Body of pancreas (tissue), 4 donors: Measurements from ENCODE around the gene FABP7. TPM values are rescaled to one million over a fixed set of nuclear protein-coding genes. Genes with fewer than 3 reads are reported as not detected.

Source experiments
- ATAC-seq: fragments of 150-250 bp; one replicate; pipeline ENCODE4 v1.9.1; 2016
- DNase-seq, 4 donors: peaks; one replicate each; pipeline ENCODE4 v3.0.0-alpha.2; 2019
- H3K27ac ChIP-seq, 4 donors: fragments of 200-600 bp; sonication (generic); 1 replicate in 3 of 4; 2 replicates in 1 of 4; pipeline versions ENCODE4 v1.5.1 to v1.6.1; 2016 to 2019; ENCODE audit warnings: mild to moderate bottlenecking in 1 of 4, mixed read lengths in 1 of 4, moderate library complexity in 1 of 4
- H3K27me3 ChIP-seq, 2 donors: fragments of 200-600 bp; sonication (generic); one replicate each; pipeline ENCODE4 v1.6.0; 2016; ENCODE audit warnings: mild to moderate bottlenecking in 1 of 2
- H3K36me3 ChIP-seq, 2 donors: fragments of 200-600 bp; sonication (generic); replicated peaks in 1 of 2; 2 replicates each; pipeline ENCODE4 v1.5.1; 2016; ENCODE audit warnings: low read depth in 2 of 2; ENCODE audit not compliant: insufficient read depth in 1 of 2
- H3K4me1 ChIP-seq: fragments of 200-600 bp; sonication (generic); one replicate; pipeline ENCODE4 v1.6.0; 2016
- H3K4me3 ChIP-seq, 2 donors: fragments of 200-600 bp; sonication (generic); 1 replicate in 1 of 2; 2 replicates in 1 of 2; pipeline ENCODE4 v1.5.1; 2016 to 2019
- H3K9me3 ChIP-seq, 3 donors: fragments of 200-600 bp; sonication (generic); 1 replicate in 2 of 3; 2 replicates in 1 of 3; pipeline ENCODE4 v1.5.1; 2016
- CTCF ChIP-seq, 7 experiments: fragments of 450-650 bp in 4 of 7; fragments of 200-600 bp in 3 of 7; sonication (generic) in 3 of 7; IDR thresholded peaks; one replicate each; pipeline ENCODE4 v1.5.1; 2016 to 2019; ENCODE audit warnings: antibody characterized with exemption in 7 of 7
- POLR2A ChIP-seq, 3 donors: fragments of 450-650 bp; IDR thresholded peaks; one replicate each; pipeline ENCODE4 v1.6.1; 2016; ENCODE audit warnings: antibody characterized with exemption in 3 of 3, mild to moderate bottlenecking in 2 of 3
- WGBS, 2 donors: methylation state at CpG; one replicate each; pipeline ENCODE4 v1.1.5; 2017; 5-methylcytosine and 5-hydroxymethylcytosine counted together
- intact Hi-C: fragments of 100-400 bp; cut with DNase I; formaldehyde crosslinking; loops from one replicate; pipeline ENCODE4 v1.15.1; 2023
- total RNA-seq, 2 donors: library from RNA; depleted of rRNA; stranded (reverse); fragments of >200 nt; gene quantifications; one replicate each; pipeline ENCODE4 v1.1.0, GENCODE V29; 2016

The FABP7 gene
- total RNA-seq, 2 donors from 2014 or later: not detected

- Histone ChIP-seq H3K36me3 (no peaks in the 10 kb centered on the region), H3K4me3 (no peak overlapping the region), H3K27me3 (no peaks in the 10 kb centered on the region), H3K27ac (no peak overlapping the region), H3K4me1 (no peaks in the 10 kb centered on the region), H3K9me3 (no peaks in the 10 kb centered on the region)
- TF ChIP-seq CTCF (IDR thresholded peaks at IDR 0.05) (no peak), POLR2A (IDR thresholded peaks at IDR 0.05) (no peak)
- intact Hi-C loops: no loop called here
- no peak for ATAC-seq
- 63 to 66% methylated on average over 4 of the region's 4 CpGs for WGBS, 2 donors
- no peak for DNase-seq
Observed at GRCh38 chr6:122817766-122818165, 38.2 kb downstream of the FABP7 start.

GRCh38 chr6:122818866-122819265, 39.4 kb downstream of the FABP7 start:
- no peak for ATAC-seq
- Histone ChIP-seq H3K9me3 (no peaks in the 10 kb centered on the region), H3K27me3 (no peaks in the 10 kb centered on the region), H3K4me3 (no peak overlapping the region), H3K4me1 (no peaks in the 10 kb centered on the region), H3K27ac (no peak overlapping the region), H3K36me3 (no peaks in the 10 kb centered on the region)
- WGBS, 2 donors: 61 to 67% methylated on average over 2 of the region's 2 CpGs
- TF ChIP-seq CTCF (IDR thresholded peaks at IDR 0.05): no peak
- TF ChIP-seq POLR2A (IDR thresholded peaks at IDR 0.05): no peak
- DNase-seq: no peak
- intact Hi-C loops: no loop called here

DNA sequence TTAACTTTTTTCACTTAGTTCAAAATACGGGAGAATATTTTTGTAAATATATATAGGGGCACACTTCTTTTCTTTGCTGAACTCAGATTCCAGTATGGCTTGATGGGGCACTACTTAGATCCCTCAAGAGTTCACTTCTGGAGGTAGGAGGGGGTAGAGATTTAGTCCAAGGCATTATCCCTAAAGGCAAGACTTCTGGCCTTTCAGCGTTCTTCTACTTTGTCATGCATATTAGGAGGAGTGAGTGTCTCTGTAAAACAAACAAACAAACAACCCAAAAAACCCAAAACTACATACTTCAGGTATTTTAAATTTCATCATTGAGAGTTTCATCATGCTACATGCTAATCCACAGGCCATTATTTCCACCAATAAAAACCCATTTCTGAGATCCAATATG, 41.6 kb downstream of the FABP7 start:
- no peak for DNase-seq
- intact Hi-C loops: no loop called here
- Histone ChIP-seq H3K27ac (no peak overlapping the region), H3K36me3 (no peaks in the 10 kb centered on the region), H3K27me3 (no peaks in the 10 kb centered on the region), H3K9me3 (no peaks in the 10 kb centered on the region), H3K4me3 (no peak overlapping the region), H3K4me1 (no peaks in the 10 kb centered on the region)
- no peak for TF ChIP-seq POLR2A (IDR thresholded peaks at IDR 0.05)
- TF ChIP-seq CTCF (IDR thresholded peaks at IDR 0.05): no peak
- 76 to 82% methylated on average over 2 of the region's 2 CpGs for WGBS, 2 donors
- no peak for ATAC-seq

DNA sequence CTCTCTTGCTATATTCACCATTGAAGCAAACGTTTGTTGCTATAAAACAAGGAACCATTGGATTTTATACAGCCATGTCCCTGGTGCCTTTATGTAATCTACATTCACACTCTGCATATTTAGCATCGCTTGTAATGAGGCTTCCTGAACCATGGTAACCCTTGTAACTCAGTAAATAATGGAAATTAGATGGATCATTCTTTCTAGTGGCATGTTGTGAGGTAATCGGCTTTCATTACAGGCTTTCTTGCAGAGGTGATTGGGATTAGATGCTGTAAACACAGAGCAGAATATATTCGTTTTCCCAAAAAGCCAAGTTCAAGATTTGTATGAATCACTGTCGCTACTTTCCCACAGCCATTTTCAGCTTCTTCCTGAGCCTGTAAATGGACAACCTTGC, 45.6 kb downstream of the FABP7 start:
- WGBS, 2 donors: 65 to 68% methylated on average over 5 of the region's 5 CpGs

More for the DNA sequence above, 45.6 kb downstream of the FABP7 start:
- Histone ChIP-seq H3K4me3 (no peak overlapping the region), H3K27ac (no peak overlapping the region), H3K9me3 (no peaks in the 10 kb centered on the region), H3K4me1 (no peaks in the 10 kb centered on the region), H3K27me3 (no peaks in the 10 kb centered on the region), H3K36me3 (no peaks in the 10 kb centered on the region)
- TF ChIP-seq CTCF (IDR thresholded peaks at IDR 0.05) (no peak), POLR2A (IDR thresholded peaks at IDR 0.05) (no peak)
- ATAC-seq: no peak
- DNase-seq: no peak
- intact Hi-C loops: no loop called here
